SIG-M5 (cell line): ENCODE data around the gene NCKAP5.

Experiments used
- DNase-seq: peaks from one replicate; lab custom pipeline; 2025; lab: John Stamatoyannopoulos, UW

NCKAP5 gene

GRCh38 chr2:132937629-132938028 is 630.6 kb downstream of the NCKAP5 start:
- no peak for DNase-seq

GRCh38 chr2:132936791-132937190 is 631.5 kb downstream of the NCKAP5 start:
- DNase-seq = no peak

- DNase-seq = no peak
These were observed 632.0 kb downstream of the NCKAP5 start for GRCh38 chr2:132936261-132936660.

- no peak for DNase-seq
These were observed 638.5 kb downstream of the NCKAP5 start for GRCh38 chr2:132929786-132930185.

- DNase-seq = no peak
These were observed 644.5 kb downstream of the NCKAP5 start for GRCh38 chr2:132923787-132924186.

- no peak for DNase-seq
These were observed 652.3 kb downstream of the NCKAP5 start for GRCh38 chr2:132915812-132916549.

GRCh38 chr2:132911726-132912724 is 656.2 kb downstream of the NCKAP5 start:
- no peak for DNase-seq

- DNase-seq = no peak
These were observed 657.8 kb downstream of the NCKAP5 start for GRCh38 chr2:132910432-132910831.

- no peak for DNase-seq
These were observed 658.8 kb downstream of the NCKAP5 start for GRCh38 chr2:132909427-132909826.

- DNase-seq = no peak
These were observed 664.0 kb downstream of the NCKAP5 start for GRCh38 chr2:132904142-132904842.

- no peak for DNase-seq
These were observed 665.6 kb downstream of the NCKAP5 start for GRCh38 chr2:132902626-132903025.

- DNase-seq = no peak
These were observed 666.6 kb downstream of the NCKAP5 start for GRCh38 chr2:132901661-132902060.

- DNase-seq = no peak
These were observed 671.2 kb downstream of the NCKAP5 start for GRCh38 chr2:132897111-132897510.

- no peak for DNase-seq
These were observed 672.2 kb downstream of the NCKAP5 start for GRCh38 chr2:132896073-132896472.

GRCh38 chr2:132891498-132891897 is 676.8 kb downstream of the NCKAP5 start:
- no peak for DNase-seq

GRCh38 chr2:132886574-132886973 is 681.7 kb downstream of the NCKAP5 start:
- DNase-seq = no peak

GRCh38 chr2:132884705-132885104 is 683.6 kb downstream of the NCKAP5 start:
- DNase-seq = no peak

GRCh38 chr2:132884292-132884691 is 684.0 kb downstream of the NCKAP5 start:
- DNase-seq = no peak

- no peak for DNase-seq
These were observed 684.8 kb downstream of the NCKAP5 start for GRCh38 chr2:132883430-132883829.

- DNase-seq = no peak
These were observed 686.7 kb downstream of the NCKAP5 start for GRCh38 chr2:132881546-132881945.

- DNase-seq = no peak
These were observed 690.3 kb downstream of the NCKAP5 start for GRCh38 chr2:132877923-132878322.

GRCh38 chr2:132876745-132877391 is 691.4 kb downstream of the NCKAP5 start:
- DNase-seq = no peak
